ENCODE results near the gene TUBGCP2.
"Not testable (repeated sequence)": the region's sequence is repeated elsewhere in the genome, so short reads cannot be mapped to it uniquely, and the experiment has no call there.

TUBGCP2 gene

DNA sequence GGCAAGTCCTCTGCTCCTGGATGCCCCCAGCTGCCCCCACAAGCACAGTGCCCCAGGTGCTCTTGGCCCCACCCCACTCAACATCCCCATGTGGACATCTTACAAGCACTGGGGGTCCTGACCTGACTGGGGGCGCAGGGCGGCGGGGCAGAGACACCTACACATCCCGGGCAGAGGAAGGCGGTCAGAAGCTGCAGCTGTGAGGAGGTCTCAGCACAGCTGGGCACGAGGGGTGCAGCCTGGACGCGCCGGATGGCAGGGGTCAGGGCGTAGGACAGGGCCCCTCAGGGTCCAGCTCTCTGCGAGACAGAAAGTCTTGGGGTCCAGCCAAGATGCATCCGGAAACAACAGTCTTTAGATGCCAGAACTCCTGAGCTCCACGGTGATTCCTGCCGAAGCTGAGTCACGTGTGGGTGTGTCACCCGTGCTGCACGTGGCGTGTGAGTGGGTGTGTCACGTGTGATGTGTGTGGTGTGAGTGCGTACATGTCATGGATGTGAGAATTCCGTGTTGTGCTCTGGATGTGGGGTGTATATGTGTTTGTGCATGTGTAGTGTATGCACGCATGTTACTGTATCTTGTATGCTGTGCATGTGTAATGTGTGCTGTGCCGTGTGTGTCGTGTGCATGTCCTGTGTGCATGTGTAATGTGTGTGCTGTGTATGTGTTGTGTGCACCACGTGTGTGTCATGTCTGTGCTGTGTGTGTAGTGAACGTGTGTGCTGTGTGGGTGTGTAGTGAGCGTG is 65.9 kb downstream of the TUBGCP2 start:
- no peak for DNase-seq

GRCh38 chr10:133241501-133242205 is 67.0 kb downstream of the TUBGCP2 start:
- DNase-seq = no peak

- DNase-seq = no peak
These were observed 68.7 kb downstream of the TUBGCP2 start for GRCh38 chr10:133239990-133240389.

GRCh38 chr10:133238466-133238804 is 70.2 kb downstream of the TUBGCP2 start:
- DNase-seq = no peak

- no peak for DNase-seq
These were observed 70.8 kb downstream of the TUBGCP2 start, which contains the start of gene VENTX for GRCh38 chr10:133237588-133238465. VENTX (plus strand) TSS chr10:133237855; CDS start chr10:133237915, 60 bp downstream.

DNA sequence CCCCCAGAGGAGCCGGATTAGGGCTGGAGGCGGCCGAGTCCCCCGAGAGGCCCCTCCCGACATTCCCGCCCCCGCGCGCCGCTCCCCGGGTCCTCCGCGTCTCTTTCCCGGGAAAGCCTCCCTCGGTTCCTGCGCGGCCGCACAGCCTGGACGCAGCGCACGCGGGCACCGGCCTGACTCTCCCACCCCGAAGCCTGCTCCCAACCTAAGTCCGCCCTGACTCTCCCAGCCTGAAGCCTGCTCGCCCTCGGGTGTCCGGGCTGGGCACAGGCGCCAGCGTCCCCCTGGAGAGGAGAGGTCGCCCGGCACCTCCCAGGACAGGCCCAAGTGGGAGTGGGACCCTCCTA is 71.5 kb downstream of the TUBGCP2 start:
- no peak for DNase-seq

GRCh38 chr10:133236401-133237240 is 72.1 kb downstream of the TUBGCP2 start:
- no peak for DNase-seq

DNA sequence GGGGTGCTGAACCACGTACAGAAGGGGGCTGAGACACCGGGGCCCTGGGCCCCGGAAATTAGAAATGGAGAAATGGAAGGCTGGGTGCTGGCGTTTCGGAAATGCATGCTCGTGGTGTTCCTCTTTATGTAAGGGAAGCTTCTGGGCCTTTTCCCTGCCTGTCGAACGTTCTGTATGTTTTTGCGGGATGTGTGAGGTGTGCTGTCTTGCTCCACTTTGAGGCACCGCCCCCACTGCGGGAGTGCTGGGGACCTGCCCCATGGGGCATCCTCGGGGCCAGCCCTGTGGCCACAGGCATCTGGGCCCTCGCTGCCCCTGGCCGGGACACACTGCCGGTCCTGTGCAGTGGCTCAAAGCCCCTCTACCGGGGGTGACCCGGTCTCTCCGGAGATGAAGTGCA is 72.7 kb downstream of the TUBGCP2 start:
- DNase-seq = no peak

GRCh38 chr10:133235265-133235855 is 73.3 kb downstream of the TUBGCP2 start:
- no peak for DNase-seq

DNA sequence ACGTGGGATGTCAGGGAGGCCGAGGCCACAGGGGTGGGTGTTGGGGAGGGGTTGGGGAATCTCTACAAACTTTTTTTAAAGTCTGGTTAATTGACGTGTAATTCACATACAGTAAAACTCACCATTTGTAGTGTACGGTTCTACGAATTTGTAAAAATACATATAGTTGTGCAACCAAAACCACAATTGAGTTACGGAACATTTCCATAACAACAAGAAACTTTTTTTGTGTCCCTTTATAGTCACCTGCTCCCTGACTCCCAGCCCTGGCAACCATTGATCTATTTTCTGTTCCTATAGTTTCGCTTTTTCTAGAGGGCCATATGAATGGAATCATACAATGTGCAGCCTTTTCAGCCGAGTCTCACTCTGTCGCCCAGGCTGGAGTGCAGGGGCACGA is 73.9 kb downstream of the TUBGCP2 start:
- not testable (repeated sequence) for DNase-seq

GRCh38 chr10:133231946-133232574 is 76.6 kb downstream of the TUBGCP2 start:
- DNase-seq = no peak

GRCh38 chr10:133231244-133231945 is 77.3 kb downstream of the TUBGCP2 start:
- DNase-seq = no peak

- DNase-seq = no peak
These were observed 78.1 kb downstream of the TUBGCP2 start for GRCh38 chr10:133230387-133231195.

DNA sequence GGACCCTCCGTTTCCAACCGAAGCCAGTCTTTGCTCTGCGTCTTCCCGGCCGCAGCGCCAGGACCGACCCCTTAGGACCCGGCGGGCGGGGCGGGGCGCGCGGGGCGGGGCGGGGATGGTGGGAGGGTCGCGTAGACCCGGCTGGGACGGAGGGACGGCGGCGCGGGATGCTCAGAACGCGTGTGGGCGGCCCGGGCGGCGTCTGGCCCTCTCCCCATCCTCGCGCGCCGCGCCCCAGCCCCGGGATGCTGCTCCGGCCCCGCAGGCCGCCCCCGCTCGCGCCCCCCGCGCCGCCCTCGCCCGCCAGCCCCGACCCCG is 78.7 kb downstream of the TUBGCP2 start, which contains the start of gene UTF1:
TSS of gene UTF1 (plus strand) at position 174 of the 318 bp plus-strand sequence. CDS start at position 246, 72 bp downstream.
- DNase-seq = no peak

DNA sequence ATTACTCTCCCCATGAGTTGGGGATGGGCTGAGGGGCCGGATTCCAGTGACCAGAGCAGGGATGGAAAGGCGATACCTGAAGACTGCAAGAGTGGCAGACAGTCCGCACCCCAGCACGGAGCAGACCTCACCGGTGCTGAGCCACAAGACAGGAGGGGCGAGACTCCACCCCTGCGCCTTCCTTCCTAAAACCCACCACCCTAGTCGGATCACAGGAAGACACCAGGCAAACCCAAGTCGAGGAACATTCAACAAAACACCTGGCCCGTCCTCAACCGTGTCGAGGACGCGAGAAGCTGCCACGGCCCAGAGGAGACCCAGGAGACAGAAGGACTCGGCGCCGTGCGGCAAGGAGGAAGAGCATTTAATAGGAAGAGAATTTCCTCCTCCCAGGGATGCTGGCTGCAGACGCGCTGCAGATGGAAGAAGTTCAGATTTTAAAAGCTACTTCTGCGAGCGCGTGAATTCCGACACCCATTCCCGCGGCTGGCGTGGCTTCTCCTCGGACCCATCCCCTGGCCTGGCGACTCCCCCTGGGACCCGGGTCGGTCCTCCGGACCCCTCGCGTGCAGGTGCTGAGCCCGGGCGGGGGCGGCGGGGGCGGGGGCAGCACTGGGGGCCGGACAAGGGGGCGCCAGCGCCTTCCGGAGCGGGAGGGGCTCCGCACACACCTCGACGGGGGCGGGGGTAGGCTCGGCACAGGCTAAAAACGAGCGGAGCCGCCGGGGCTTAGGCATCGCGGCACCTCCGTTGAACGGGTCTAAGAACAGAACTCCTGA is 79.2 kb downstream of the TUBGCP2 start:
- DNase-seq = no peak
